Measurements from ENCODE around the gene TOPAZ1. TPM values are rescaled to one million over a fixed set of nuclear protein-coding genes. Genes with fewer than 3 reads are reported as not detected.

The TOPAZ1 gene
- total and polyA plus RNA-seq, 2 of the 4 experiments (the other 2 are of a cell fraction) = not detected

GRCh38 chr3:44353355-44353924, 111.8 kb downstream of the TOPAZ1 start:
- TF ChIP-seq RFX5 (IDR thresholded peaks at IDR 0.05; ENCODE audit: low read depth, low read length) (no peak), POLR2A (IDR thresholded peaks at IDR 0.05; ENCODE audit: low read depth, low read length) (no peak), SMC3 (IDR thresholded peaks at IDR 0.05; ENCODE audit: low read depth, low read length) (no peak), MAFK (IDR thresholded peaks at IDR 0.05; ENCODE audit: low read depth, low read length) (no peak), NFE2L2 (IDR thresholded peaks at IDR 0.05; ENCODE audit: low read depth, low read length) (no peak), BHLHE40 (IDR thresholded peaks at IDR 0.05; ENCODE audit: low read depth, low read length) (no peak)
- TF ChIP-seq, protein P1, sequence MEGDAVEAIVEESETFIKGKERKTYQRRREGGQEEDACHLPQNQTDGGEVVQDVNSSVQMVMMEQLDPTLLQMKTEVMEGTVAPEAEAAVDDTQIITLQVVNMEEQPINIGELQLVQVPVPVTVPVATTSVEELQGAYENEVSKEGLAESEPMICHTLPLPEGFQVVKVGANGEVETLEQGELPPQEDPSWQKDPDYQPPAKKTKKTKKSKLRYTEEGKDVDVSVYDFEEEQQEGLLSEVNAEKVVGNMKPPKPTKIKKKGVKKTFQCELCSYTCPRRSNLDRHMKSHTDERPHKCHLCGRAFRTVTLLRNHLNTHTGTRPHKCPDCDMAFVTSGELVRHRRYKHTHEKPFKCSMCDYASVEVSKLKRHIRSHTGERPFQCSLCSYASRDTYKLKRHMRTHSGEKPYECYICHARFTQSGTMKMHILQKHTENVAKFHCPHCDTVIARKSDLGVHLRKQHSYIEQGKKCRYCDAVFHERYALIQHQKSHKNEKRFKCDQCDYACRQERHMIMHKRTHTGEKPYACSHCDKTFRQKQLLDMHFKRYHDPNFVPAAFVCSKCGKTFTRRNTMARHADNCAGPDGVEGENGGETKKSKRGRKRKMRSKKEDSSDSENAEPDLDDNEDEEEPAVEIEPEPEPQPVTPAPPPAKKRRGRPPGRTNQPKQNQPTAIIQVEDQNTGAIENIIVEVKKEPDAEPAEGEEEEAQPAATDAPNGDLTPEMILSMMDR (conservative IDR thresholded peaks at IDR 0.05; ENCODE audit: low read depth, low read length) = no peak
- H3K9ac ChIP-seq (ENCODE audit: low read depth, low read length) = no peak overlapping the region
- H3K9me1 ChIP-seq (ENCODE audit: insufficient read depth, low read length) = no peaks in the 10 kb centered on the region
- H3K4me1 ChIP-seq (ENCODE audit: control insufficient read depth, insufficient read depth, low read length) = peaks cover 3% of the 10 kb centered on the region
- H4K8ac ChIP-seq (ENCODE audit: low read depth in 2 of 2, low read length in 2 of 2) = no peak overlapping the region
- no peak overlapping the region for H2AK5ac ChIP-seq (ENCODE audit: low read depth, low read length)
- ChIA-PET POLR2A (ENCODE audit: unreplicated experiment) (no interaction called here), CTCF (no interaction called here)
- ATAC-seq (ENCODE audit: low read depth) (no peak), DNase-seq (no peak)
- H2BK120ac ChIP-seq (ENCODE audit: low read depth, low read length) = no peak overlapping the region
- H3K36me3 ChIP-seq (ENCODE audit: control insufficient read depth, insufficient read depth, low read length) = no peaks in the 10 kb centered on the region
- no peak overlapping the region for H3K4me3 ChIP-seq (ENCODE audit: insufficient read depth, low read depth, low read length)
- no peak overlapping the region for H2AK9ac ChIP-seq (replicated peaks; ENCODE audit: low read depth, low read length, poor library complexity)
- H3K56ac ChIP-seq (ENCODE audit: extremely low read depth, insufficient read depth, low read length) = no peak overlapping the region
- H3K27ac ChIP-seq (ENCODE audit: insufficient read depth, low read length) = no peak overlapping the region
- no peak overlapping the region for H3K18ac ChIP-seq (ENCODE audit: low read depth, low read length)
- H2BK15ac ChIP-seq (ENCODE audit: low read depth, low read length) = no peak overlapping the region
- dilution Hi-C loops (cut with HindIII; ENCODE audit: low sequenced_read_pairs, unreplicated experiment) (no loop called here), intact Hi-C loops (cut with micrococcal nuclease) (no loop called here), in situ Hi-C loops (cut with MboI; ENCODE audit: low sequenced_read_pairs) (no loop called here)
- peaks cover 13 to 18% of the 10 kb centered on the region in 2 experiments for H3K79me1 ChIP-seq (ENCODE audit: low read depth in 1 of 2, low read length in 2 of 2)
- no peak overlapping the region for H2AFZ ChIP-seq (replicated peaks; ENCODE audit: low read length, poor library complexity)
- no peak overlapping the region for H2BK5ac ChIP-seq (ENCODE audit: low read depth, low read length, poor library complexity, severe bottlenecking)
- no peak overlapping the region for H3K4me2 ChIP-seq (ENCODE audit: low read depth, low read length)
- H4K20me1 ChIP-seq (ENCODE audit: insufficient read depth, low read length) = no peaks in the 10 kb centered on the region; the same call in 1 of the 2 replicates
- H3K14ac ChIP-seq (replicated peaks; ENCODE audit: low read depth, low read length) = no peak overlapping the region
- no peak overlapping the region for H3K23ac ChIP-seq (ENCODE audit: low read depth, low read length)
- H2BK20ac ChIP-seq (ENCODE audit: low read depth, low read length) = no peak overlapping the region
- no peaks in the 10 kb centered on the region for H3K27me3 ChIP-seq (ENCODE audit: control insufficient read depth, insufficient read depth, low read length)
- H3K4ac ChIP-seq (ENCODE audit: low read depth, low read length) = no peak overlapping the region
- BruUV-seq (replicated peaks) = no TSS peak
- H3K9me3 ChIP-seq (ENCODE audit: control insufficient read depth, insufficient read depth, low read length) = no peaks in the 10 kb centered on the region
- no CpG with 5 or more reads among the region's 1 CpG for WGBS, 2 experiments (ENCODE audit: extremely low coverage in 2 of 2, insufficient read length in 1 of 2)
- no peak overlapping the region for H4K91ac ChIP-seq (ENCODE audit: insufficient read depth, low read depth, low read length)
- H4K5ac ChIP-seq (ENCODE audit: low read depth, low read length) = no peak overlapping the region

All from IMR-90 (cell line).